Spinal cord (tissue), 10 donors: ENCODE results near the gene ELP4. TPM values are rescaled to one million over a fixed set of nuclear protein-coding genes. Genes with fewer than 3 reads are reported as not detected.

ENCODE experiments used
- DNase-seq, 6 donors: peaks; one replicate each; pipeline versions ENCODE4 v3.0.0 to v3.0.0-alpha.2; 2013 to 2015; ENCODE audit warnings: low spot score in 6 of 6, low read depth in 4 of 6
- H3K27ac ChIP-seq: one replicate; pipeline ENCODE4 v1.5.1; 2013; ENCODE audit warnings: low read depth, low read length, control low read depth
- H3K27me3 ChIP-seq: one replicate; pipeline ENCODE4 v1.6.1; 2013; ENCODE audit warnings: low read length; ENCODE audit not compliant: control insufficient read depth, insufficient read depth
- H3K36me3 ChIP-seq: one replicate; pipeline ENCODE4 v1.6.1; 2013; ENCODE audit warnings: low read length; ENCODE audit not compliant: control insufficient read depth, insufficient read depth
- H3K4me1 ChIP-seq: one replicate; pipeline ENCODE4 v1.6.1; 2013; ENCODE audit warnings: low read length; ENCODE audit not compliant: control insufficient read depth, insufficient read depth
- H3K4me3 ChIP-seq: one replicate; pipeline ENCODE4 v1.5.1; 2013; ENCODE audit warnings: low read depth, low read length, control low read depth
- H3K9me3 ChIP-seq: one replicate; pipeline ENCODE4 v1.6.1; 2013; ENCODE audit warnings: low read length; ENCODE audit not compliant: control insufficient read depth, insufficient read depth
- WGBS: methylation state at CpG from one replicate; pipeline ENCODE4 v1.1.5; 2013; ENCODE audit warnings: missing lambda C conversion rate; ENCODE audit not compliant: insufficient coverage; 5-methylcytosine and 5-hydroxymethylcytosine counted together
- polyA plus RNA-seq, 2 donors: library from polyadenylated mRNA; unstranded; fragments of 120-200 nt; gene quantifications; one replicate each; pipeline ENCODE4 v1.2.1, GENCODE V29; 2013; ENCODE audit not compliant: insufficient read length in 2 of 2
- total RNA-seq, 2 donors: library from RNA; depleted of rRNA in 1 of 2; stranded (reverse); fragments of 120-200 nt in 1 of 2; fragments of >200 nt in 1 of 2; gene quantifications; one replicate each; pipeline versions ENCODE4 v1.2.3 to v1.2.4, GENCODE V29; 2013 to 2014
- donor health status: healthy.

Gene ELP4
- total and polyA plus RNA-seq, 4 donors, result 24.8 to 57.7 (median 36.2) TPM

DNA sequence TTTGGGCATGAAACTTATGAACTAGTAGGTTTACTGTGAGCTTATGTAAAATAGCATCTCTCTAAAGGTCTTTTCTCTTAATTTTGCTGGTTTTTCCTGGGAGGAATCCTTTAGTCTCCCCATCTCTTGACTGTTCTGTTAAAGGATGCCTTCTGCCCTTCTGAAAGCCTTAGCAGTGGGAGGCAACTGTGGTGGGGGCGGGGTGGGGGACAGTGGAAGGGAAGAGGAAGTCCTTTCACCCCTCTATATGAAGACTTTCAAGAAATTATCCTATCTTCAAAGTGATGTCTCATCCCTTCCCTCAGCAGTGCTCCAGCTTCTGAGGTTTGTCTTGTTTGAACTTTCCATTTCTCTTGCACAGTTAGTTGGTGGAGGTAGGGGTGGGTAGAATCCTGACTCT lies 73.1 kb downstream of the ELP4 start:
- no peak for DNase-seq
- Histone ChIP-seq H3K4me3 (no peak overlapping the region), H3K36me3 (no peaks in the 10 kb centered on the region), H3K4me1 (no peaks in the 10 kb centered on the region), H3K9me3 (no peaks in the 10 kb centered on the region), H3K27ac (no peak overlapping the region), H3K27me3 (no peaks in the 10 kb centered on the region)
- no CpG with 5 or more reads among the region's 1 CpG for WGBS

DNA sequence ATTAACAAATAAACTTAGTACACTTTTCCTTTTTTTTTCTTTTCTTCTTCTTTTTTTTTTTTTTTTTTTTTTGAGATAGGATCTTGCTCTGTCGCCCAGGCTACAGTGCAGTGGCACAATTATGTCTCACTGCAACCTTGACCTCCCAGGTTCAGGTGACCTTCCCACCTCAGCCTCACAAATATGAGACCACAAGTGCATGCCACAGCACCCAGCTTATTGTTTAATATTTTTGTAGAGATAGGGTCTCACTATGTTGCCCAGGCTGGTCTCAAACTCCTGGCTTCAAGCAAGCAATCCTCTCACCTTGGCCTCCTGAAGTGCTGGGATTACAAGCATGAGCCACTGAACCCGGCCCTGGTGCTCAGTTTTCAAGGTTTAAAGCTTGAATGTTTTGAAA lies 88.9 kb downstream of the ELP4 start:
- Histone ChIP-seq H3K27me3 (no peaks in the 10 kb centered on the region), H3K4me3 (no peak overlapping the region), H3K27ac (no peak overlapping the region), H3K4me1 (no peaks in the 10 kb centered on the region), H3K9me3 (no peaks in the 10 kb centered on the region), H3K36me3 (no peaks in the 10 kb centered on the region)
- no CpG with 5 or more reads among the region's 2 CpGs for WGBS
- DNase-seq, result no peak

DNA sequence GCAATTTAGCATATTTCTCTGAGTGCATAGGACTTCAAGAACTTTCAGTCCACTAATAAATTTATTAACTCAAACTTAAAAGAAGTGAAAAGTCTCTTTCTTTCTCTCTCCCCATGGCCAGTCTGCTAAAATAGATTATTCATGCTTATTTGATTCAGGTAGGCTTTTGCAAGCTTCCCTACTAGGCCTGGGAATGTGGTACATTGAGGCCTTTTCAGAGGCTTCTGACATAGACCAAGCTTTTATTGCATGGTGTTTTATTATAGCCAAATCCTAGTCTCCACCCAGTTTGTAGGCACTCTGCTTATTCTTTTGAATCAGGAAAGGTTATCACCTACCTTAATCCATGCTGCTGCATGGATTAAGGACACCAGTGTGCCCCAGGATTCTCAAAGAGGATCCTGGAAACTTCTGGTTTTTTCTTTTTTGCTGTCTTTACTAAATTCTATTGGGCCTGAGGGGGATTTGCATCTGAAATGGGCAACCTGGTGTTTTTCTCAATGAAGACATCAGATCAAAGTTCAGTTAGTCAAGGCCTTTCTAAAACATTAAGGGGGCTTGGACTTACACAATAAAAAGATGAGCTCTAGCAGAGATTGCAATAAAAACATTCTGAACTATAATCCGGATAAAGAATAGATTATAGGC lies 92.2 kb downstream of the ELP4 start:
- no peaks in the 10 kb centered on the region for H3K9me3 ChIP-seq
- no peaks in the 10 kb centered on the region for H3K36me3 ChIP-seq
- no peak for DNase-seq
- no CpG with 5 or more reads among the region's 1 CpG for WGBS
- no peaks in the 10 kb centered on the region for H3K4me1 ChIP-seq
- no peak overlapping the region for H3K27ac ChIP-seq
- no peak overlapping the region for H3K4me3 ChIP-seq
- no peaks in the 10 kb centered on the region for H3K27me3 ChIP-seq

DNA sequence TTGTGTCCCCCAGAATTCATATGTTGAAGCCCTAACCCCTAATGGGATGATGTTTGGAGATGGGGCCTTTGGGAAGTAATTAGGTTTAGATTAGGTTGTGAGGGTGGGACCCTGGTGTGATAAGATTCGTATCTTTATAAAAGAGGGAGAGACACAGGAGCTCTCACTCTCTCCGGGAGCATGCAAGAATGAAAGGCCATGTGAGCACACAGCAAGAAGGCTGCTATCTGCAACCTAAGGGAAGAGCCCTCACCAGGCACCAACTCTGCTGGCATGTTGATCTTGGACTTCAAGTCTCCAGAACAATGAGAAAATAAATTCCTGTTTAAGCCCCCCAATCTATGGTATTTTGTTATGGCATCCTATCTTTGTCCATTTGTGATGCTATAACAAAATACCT lies 97.3 kb downstream of the ELP4 start:
- Histone ChIP-seq H3K36me3 (no peaks in the 10 kb centered on the region), H3K4me1 (no peaks in the 10 kb centered on the region), H3K9me3 (no peaks in the 10 kb centered on the region), H3K4me3 (no peak overlapping the region), H3K27ac (no peak overlapping the region), H3K27me3 (no peaks in the 10 kb centered on the region)
- DNase-seq, result no peak
- 93% methylated on average over 2 of the region's 2 CpGs for WGBS

DNA sequence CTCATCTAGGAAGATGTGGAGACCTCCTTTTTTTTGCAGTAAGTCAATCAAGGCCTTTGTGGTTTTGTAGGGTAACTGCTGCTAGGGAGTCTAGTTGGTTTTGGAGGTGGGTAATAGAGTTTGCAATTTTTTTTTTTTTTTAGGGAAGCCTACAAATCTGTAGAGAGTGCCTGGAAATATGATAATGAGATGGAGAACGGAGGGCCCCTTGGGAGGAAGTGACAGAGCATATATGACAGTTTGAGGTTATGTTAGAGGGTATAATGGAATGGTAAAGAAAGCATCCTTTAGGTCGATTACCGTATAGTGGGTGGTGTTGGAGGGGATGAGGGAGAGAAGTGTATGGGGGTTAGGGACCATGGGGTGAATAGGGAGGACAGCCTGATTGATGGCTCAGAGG lies 98.3 kb downstream of the ELP4 start:
- no peaks in the 10 kb centered on the region for H3K9me3 ChIP-seq
- no peak overlapping the region for H3K4me3 ChIP-seq
- DNase-seq, result no peak
- H3K36me3 ChIP-seq, result no peaks in the 10 kb centered on the region
- no peaks in the 10 kb centered on the region for H3K4me1 ChIP-seq
- H3K27ac ChIP-seq, result no peak overlapping the region
- WGBS, result 92% methylated on average over 3 of the region's 3 CpGs
- H3K27me3 ChIP-seq, result no peaks in the 10 kb centered on the region

DNA sequence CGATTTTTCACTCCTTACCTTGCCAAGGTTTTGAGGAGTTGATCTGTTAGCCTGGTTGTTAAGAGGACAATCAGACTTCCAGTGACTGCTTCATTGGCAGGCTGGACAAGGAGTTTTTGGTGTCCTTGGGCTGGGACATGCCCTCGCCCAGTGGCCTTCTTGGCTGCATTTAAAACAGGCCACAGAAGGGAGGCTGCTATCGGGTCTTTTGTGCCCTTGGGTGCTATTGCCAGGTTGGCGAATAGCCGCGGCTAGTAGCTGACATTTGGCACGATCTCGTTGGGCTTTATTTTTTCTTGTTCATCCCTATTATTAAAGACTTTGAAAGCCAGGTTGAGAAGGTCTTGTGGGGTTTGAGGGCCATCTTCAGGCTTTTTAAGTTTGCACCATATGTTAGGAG lies 99.4 kb downstream of the ELP4 start:
- WGBS, result 87% methylated on average over 2 of the region's 8 CpGs
- Histone ChIP-seq H3K9me3 (no peaks in the 10 kb centered on the region), H3K36me3 (no peaks in the 10 kb centered on the region), H3K4me1 (no peaks in the 10 kb centered on the region), H3K4me3 (no peak overlapping the region), H3K27ac (no peak overlapping the region), H3K27me3 (no peaks in the 10 kb centered on the region)
- DNase-seq, result no peak

DNA sequence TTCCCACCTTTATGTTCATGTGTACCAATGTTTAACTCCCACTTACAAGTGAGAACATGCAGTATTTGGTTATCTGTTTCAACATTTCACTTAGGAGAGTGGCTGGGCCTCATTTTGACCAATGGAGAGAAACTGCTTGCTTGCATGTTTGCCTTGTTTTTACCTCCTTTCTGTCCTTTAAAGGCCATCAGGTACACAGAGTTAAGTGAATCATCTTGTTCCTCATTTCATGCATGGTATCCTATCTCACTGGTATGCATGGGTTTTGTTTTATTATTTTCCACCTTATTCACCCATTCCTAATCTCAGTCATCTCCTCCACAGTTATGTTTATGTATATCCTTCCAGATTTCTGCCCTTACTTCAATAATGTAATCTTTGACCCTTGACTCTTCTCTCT lies 101.0 kb downstream of the ELP4 start:
- Histone ChIP-seq H3K4me3 (no peak overlapping the region), H3K27me3 (no peaks in the 10 kb centered on the region), H3K4me1 (no peaks in the 10 kb centered on the region), H3K27ac (no peak overlapping the region), H3K36me3 (no peaks in the 10 kb centered on the region), H3K9me3 (no peaks in the 10 kb centered on the region)
- DNase-seq, result no peak

DNA sequence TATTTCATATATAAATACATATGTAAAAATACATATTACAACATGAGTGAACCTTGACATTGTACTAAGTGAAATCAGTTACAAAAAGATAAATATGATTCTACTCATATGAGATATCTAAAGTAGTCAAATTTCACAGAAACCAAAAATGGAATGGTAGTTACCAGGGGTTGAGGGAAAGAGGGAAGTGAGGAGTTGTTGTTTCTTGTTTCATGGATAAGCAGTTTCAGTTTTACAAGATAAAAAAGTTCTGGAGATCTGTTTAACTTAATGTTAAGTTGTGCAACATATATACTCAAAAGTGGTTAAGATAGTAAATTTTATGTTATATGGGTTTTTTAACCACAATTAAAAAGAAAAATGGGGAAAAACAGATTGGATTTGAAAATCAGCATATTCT lies 107.7 kb downstream of the ELP4 start:
- Histone ChIP-seq H3K4me3 (no peak overlapping the region), H3K27ac (no peak overlapping the region), H3K9me3 (peaks cover 1% of the 10 kb centered on the region), H3K36me3 (no peaks in the 10 kb centered on the region), H3K27me3 (no peaks in the 10 kb centered on the region), H3K4me1 (no peaks in the 10 kb centered on the region)
- DNase-seq, result no peak

DNA sequence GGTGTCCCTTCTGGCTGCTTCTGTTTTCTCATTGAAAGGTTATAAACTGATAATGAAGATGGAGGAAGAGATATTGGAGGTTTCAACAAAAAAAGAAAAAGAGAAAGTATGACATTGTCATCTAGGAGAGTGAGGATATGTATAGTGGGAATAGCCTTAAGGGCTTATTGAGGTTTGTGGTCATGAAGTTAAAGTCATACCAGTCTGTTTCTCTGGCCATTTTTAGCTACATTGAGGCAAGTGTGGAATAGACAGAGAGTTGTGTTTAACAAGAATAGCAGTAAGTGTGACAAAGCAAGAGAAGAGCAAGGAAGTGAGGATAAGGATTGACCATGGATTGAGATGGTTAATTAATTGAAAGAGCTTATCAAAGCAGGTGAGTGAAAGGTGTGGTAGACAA lies 110.4 kb downstream of the ELP4 start:
- Histone ChIP-seq H3K4me1 (no peaks in the 10 kb centered on the region), H3K27me3 (no peaks in the 10 kb centered on the region), H3K9me3 (peaks cover 1% of the 10 kb centered on the region), H3K4me3 (no peak overlapping the region), H3K36me3 (no peaks in the 10 kb centered on the region), H3K27ac (no peak overlapping the region)
- no peak for DNase-seq

DNA sequence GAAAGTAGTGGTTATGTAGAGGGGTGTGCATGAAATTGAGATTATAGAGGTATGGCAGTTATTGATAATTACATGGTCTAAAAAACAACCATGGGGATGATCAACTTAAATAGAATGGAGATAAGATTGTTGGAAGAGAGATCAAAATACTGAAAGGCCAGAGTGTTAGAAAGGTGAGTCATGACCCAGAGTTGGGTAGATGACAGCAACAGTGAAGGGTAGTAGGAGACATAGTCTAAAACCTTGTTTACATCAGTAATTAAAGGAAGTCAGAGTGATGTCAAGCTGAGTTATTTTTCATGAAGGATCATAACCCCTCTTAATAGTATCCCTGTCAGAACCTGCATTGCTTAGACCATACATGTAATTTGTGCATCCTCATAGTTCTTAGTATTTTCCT lies 110.9 kb downstream of the ELP4 start:
- H3K36me3 ChIP-seq, result no peaks in the 10 kb centered on the region
- H3K27ac ChIP-seq, result no peak overlapping the region
- DNase-seq, result no peak
- H3K4me3 ChIP-seq, result no peak overlapping the region
- H3K4me1 ChIP-seq, result no peaks in the 10 kb centered on the region
- H3K27me3 ChIP-seq, result no peaks in the 10 kb centered on the region
- peaks cover 1% of the 10 kb centered on the region for H3K9me3 ChIP-seq
